ENCODE data around the gene ACOT6.
"Not testable (repeated sequence)": the region's sequence is repeated elsewhere in the genome, so short reads cannot be mapped to it uniquely, and the experiment has no call there.

The ACOT6 gene

GRCh38 chr14:73576391-73576790, 35.9 kb upstream of the ACOT6 start:
- no peaks in the 10 kb centered on the region for H4K20me1 ChIP-seq (ENCODE audit: insufficient read depth)
- no peaks in the 10 kb centered on the region for H3K4me1 ChIP-seq (ENCODE audit: low read depth, poor library complexity, severe bottlenecking)
- TF ChIP-seq CTCF (conservative IDR thresholded peaks at IDR 0.05; ENCODE audit: low read depth, low read length) = no peak
- H2AFZ ChIP-seq (ENCODE audit: low read depth) = no peak overlapping the region
- H3K27ac ChIP-seq = no peak overlapping the region
- no peak overlapping the region for H3K9ac ChIP-seq
- H3K4me2 ChIP-seq = no peak overlapping the region
- no peak overlapping the region for H3K4me3 ChIP-seq (IDR thresholded peaks at IDR 0.05; ENCODE audit: insufficient read depth, low read depth, low read length)
- no peaks in the 10 kb centered on the region for H3K27me3 ChIP-seq (ENCODE audit: insufficient read depth, low read depth)
- no peaks in the 10 kb centered on the region for H3K79me2 ChIP-seq (ENCODE audit: insufficient read depth, low read depth)
- no peaks in the 10 kb centered on the region for H3K36me3 ChIP-seq (ENCODE audit: insufficient read depth)

- H3K4me2 ChIP-seq; H3K79me2 ChIP-seq (ENCODE audit: insufficient read depth, low read depth); H3K27ac ChIP-seq; H3K4me1 ChIP-seq (ENCODE audit: low read depth, poor library complexity, severe bottlenecking); H3K36me3 ChIP-seq (ENCODE audit: insufficient read depth); H4K20me1 ChIP-seq (ENCODE audit: insufficient read depth); H2AFZ ChIP-seq (ENCODE audit: low read depth); H3K4me3 ChIP-seq (IDR thresholded peaks at IDR 0.05; ENCODE audit: insufficient read depth, low read depth, low read length); H3K27me3 ChIP-seq (ENCODE audit: insufficient read depth, low read depth); H3K9ac ChIP-seq: not testable (repeated sequence)
These were observed 35.1 kb upstream of the ACOT6 start for GRCh38 chr14:73577214-73577613.

GRCh38 chr14:73582102-73582979, 30.0 kb upstream of the ACOT6 start:
- H3K27me3 ChIP-seq (ENCODE audit: insufficient read depth, low read depth); H2AFZ ChIP-seq (ENCODE audit: low read depth); H3K36me3 ChIP-seq (ENCODE audit: insufficient read depth); H3K27ac ChIP-seq; H3K4me3 ChIP-seq (IDR thresholded peaks at IDR 0.05; ENCODE audit: insufficient read depth, low read depth, low read length); H3K4me2 ChIP-seq; H4K20me1 ChIP-seq (ENCODE audit: insufficient read depth); H3K4me1 ChIP-seq (ENCODE audit: low read depth, poor library complexity, severe bottlenecking); H3K9ac ChIP-seq; H3K79me2 ChIP-seq (ENCODE audit: insufficient read depth, low read depth): not testable (repeated sequence)

- TF ChIP-seq CTCF (conservative IDR thresholded peaks at IDR 0.05; ENCODE audit: low read depth, low read length) = no peak
These were observed 23.6 kb upstream of the ACOT6 start for GRCh38 chr14:73588695-73589094.

GRCh38 chr14:73589116-73589515, 23.2 kb upstream of the ACOT6 start:
- TF ChIP-seq CTCF (conservative IDR thresholded peaks at IDR 0.05; ENCODE audit: low read depth, low read length) = no peak
- H3K27me3 ChIP-seq (ENCODE audit: insufficient read depth, low read depth) = no peaks in the 10 kb centered on the region
- no peaks in the 10 kb centered on the region for H4K20me1 ChIP-seq (ENCODE audit: insufficient read depth)
- no peak overlapping the region for H3K9ac ChIP-seq
- H2AFZ ChIP-seq (ENCODE audit: low read depth) = no peak overlapping the region
- no peaks in the 10 kb centered on the region for H3K79me2 ChIP-seq (ENCODE audit: insufficient read depth, low read depth)
- H3K27ac ChIP-seq = no peak overlapping the region
- H3K36me3 ChIP-seq (ENCODE audit: insufficient read depth) = no peaks in the 10 kb centered on the region
- no peak overlapping the region for H3K4me3 ChIP-seq (IDR thresholded peaks at IDR 0.05; ENCODE audit: insufficient read depth, low read depth, low read length)
- H3K4me2 ChIP-seq = no peak overlapping the region
- no peaks in the 10 kb centered on the region for H3K4me1 ChIP-seq (ENCODE audit: low read depth, poor library complexity, severe bottlenecking)

More at GRCh38 chr14:73588695-73589094, 23.6 kb upstream of the ACOT6 start:
- Histone ChIP-seq H3K4me2 (no peak overlapping the region), H3K27me3 (ENCODE audit: insufficient read depth, low read depth) (no peaks in the 10 kb centered on the region), H3K79me2 (ENCODE audit: insufficient read depth, low read depth) (no peaks in the 10 kb centered on the region), H3K27ac (no peak overlapping the region), H3K4me1 (ENCODE audit: low read depth, poor library complexity, severe bottlenecking) (no peaks in the 10 kb centered on the region), H3K36me3 (ENCODE audit: insufficient read depth) (no peaks in the 10 kb centered on the region), H3K9ac (no peak overlapping the region), H3K4me3 (IDR thresholded peaks at IDR 0.05; ENCODE audit: insufficient read depth, low read depth, low read length) (no peak overlapping the region), H2AFZ (ENCODE audit: low read depth) (no peak overlapping the region), H4K20me1 (ENCODE audit: insufficient read depth) (no peaks in the 10 kb centered on the region)

- not testable (repeated sequence) for H3K4me3 ChIP-seq (IDR thresholded peaks at IDR 0.05; ENCODE audit: insufficient read depth, low read depth, low read length); H3K27me3 ChIP-seq (ENCODE audit: insufficient read depth, low read depth); H3K27ac ChIP-seq; H4K20me1 ChIP-seq (ENCODE audit: insufficient read depth); H3K4me2 ChIP-seq; H3K4me1 ChIP-seq (ENCODE audit: low read depth, poor library complexity, severe bottlenecking); H2AFZ ChIP-seq (ENCODE audit: low read depth); H3K36me3 ChIP-seq (ENCODE audit: insufficient read depth); H3K79me2 ChIP-seq (ENCODE audit: insufficient read depth, low read depth); H3K9ac ChIP-seq
These were observed 21.7 kb upstream of the ACOT6 start for GRCh38 chr14:73590673-73591004.
